GM21390 (cell line): Measurements from ENCODE around the gene PRSS37.

Source experiments
- ATAC-seq: cut with Tn5 transposase; IDR thresholded peaks from one replicate; pipeline ENCODE4 v1.9.1; 2021; ENCODE audit not compliant: unreplicated experiment

PRSS37 gene

GRCh38 chr7:141789917-141790316 is 51.4 kb downstream of the PRSS37 start, which contains the start of gene TAS2R5:
Gene TAS2R5, plus strand, starts transcription at chr7:141790217. Its CDS starts 145 bp downstream, at chr7:141790362.
- ATAC-seq: no peak

DNA sequence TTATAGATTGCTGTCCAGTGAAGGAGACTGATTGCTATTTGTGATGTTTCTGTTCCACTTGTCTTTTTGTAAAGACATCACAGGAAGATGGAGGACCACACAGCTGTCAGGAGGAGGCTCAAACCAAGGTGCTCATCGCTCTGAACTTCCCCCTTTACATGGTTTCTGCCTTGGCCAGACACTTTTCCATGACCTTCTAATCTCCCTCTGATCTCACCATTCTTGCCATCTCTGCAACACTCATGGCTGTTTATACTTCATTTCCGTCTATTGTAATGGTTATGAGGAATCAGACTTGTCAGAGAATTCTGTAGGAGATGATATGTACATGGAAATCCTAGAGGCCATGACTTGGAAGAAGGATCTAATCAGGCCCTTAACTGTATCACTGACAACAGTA is 53.0 kb downstream of the PRSS37 start:
- ATAC-seq: no peak
